ENCODE data around the gene DNPH1. TPM values are rescaled to one million over a fixed set of nuclear protein-coding genes. Genes with fewer than 3 reads are reported as not detected.

The DNPH1 gene
- total and polyA plus RNA-seq, 8 donors = 42.9 to 158 (median 109) TPM; not detected in 1

DNA sequence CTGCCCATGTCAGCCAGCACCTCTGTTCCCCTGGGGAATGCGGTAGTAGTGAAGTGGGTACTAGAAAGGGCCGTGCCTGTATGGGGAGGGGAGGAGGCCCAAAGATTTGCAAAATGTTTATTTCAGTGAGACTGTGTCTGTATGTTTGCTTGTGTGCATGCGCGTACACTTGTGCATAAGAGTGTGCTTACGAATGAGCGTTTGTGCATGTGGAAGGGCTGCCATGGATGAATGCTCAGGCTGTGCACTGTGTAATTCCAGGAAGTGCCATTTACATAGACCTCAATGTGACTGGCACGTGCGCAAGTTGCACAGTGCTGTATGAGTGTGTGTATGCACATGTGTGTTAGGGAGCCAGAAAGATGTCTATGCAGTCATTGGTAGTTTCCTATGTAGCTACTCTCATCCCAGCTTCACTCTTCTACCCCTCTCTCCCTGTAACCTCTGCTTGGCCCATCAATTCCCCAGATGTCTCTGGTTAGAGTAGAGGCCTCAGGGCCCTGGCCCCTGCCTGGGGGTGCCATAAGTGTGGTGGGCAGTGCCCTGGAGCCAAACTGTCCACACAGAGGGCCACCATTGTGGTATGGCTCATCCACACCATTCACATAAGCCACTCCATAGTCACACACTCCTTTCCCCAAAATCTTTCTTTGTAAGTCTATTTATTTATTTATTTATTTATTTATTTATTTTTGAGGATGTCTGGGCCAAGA, 42.0 kb upstream of the DNPH1 start:
- Histone ChIP-seq H3K4me1 (peaks cover 35 to 52% (median 44%) of the 10 kb centered on the region in 4 donors), H3K27ac (no peak overlapping the region), H3K4me3 (no peak overlapping the region), H3K27me3 (peaks cover 0 to 62% (median 23%) of the 10 kb centered on the region in 3 donors), H3K36me3 (no peaks in the 10 kb centered on the region), H3K9me3 (no peaks in the 10 kb centered on the region)
- intact Hi-C loops (cut with DNase I; ENCODE audit: low total_unique reads) = loop anchor here (10.0 kb wide), 1 partner anchor 64 kb away; no protein-coding TSS in a partner anchor
- DNase-seq = no peak
- TF ChIP-seq POLR2A (IDR thresholded peaks at IDR 0.05) = no peak
- TF ChIP-seq EP300 (IDR thresholded peaks at IDR 0.05) = no peak
- TF ChIP-seq, protein P1, sequence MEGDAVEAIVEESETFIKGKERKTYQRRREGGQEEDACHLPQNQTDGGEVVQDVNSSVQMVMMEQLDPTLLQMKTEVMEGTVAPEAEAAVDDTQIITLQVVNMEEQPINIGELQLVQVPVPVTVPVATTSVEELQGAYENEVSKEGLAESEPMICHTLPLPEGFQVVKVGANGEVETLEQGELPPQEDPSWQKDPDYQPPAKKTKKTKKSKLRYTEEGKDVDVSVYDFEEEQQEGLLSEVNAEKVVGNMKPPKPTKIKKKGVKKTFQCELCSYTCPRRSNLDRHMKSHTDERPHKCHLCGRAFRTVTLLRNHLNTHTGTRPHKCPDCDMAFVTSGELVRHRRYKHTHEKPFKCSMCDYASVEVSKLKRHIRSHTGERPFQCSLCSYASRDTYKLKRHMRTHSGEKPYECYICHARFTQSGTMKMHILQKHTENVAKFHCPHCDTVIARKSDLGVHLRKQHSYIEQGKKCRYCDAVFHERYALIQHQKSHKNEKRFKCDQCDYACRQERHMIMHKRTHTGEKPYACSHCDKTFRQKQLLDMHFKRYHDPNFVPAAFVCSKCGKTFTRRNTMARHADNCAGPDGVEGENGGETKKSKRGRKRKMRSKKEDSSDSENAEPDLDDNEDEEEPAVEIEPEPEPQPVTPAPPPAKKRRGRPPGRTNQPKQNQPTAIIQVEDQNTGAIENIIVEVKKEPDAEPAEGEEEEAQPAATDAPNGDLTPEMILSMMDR (IDR thresholded peaks at IDR 0.05) = no peak
- 86 to 94% (median 90%) methylated on average over 8 of the region's 8 CpGs for WGBS, 5 donors

GRCh38 chr6:43269273-43270007, 40.2 kb upstream of the DNPH1 start:
- Histone ChIP-seq H3K27ac (peak overlapping the region in 4 of 5 donors; percentile 42 to 60 (median 50)), H3K36me3 (no peaks in the 10 kb centered on the region), H3K4me3 (peak overlapping the region; percentile 40 to 49 (median 43)), H3K9me3 (no peaks in the 10 kb centered on the region), H3K27me3 (peaks cover 0 to 44% (median 8%) of the 10 kb centered on the region in 3 donors), H3K4me1 (peaks cover 21 to 34% (median 28%) of the 10 kb centered on the region in 4 donors)
- DNase-seq = peak; percentile 38 to 78
- TF ChIP-seq POLR2A (IDR thresholded peaks at IDR 0.05) = no peak
- TF ChIP-seq, protein P1 (IDR thresholded peaks at IDR 0.05) = no peak
- no peak for TF ChIP-seq POLR2AphosphoS5 (IDR thresholded peaks at IDR 0.05)
- no peak for TF ChIP-seq EP300 (IDR thresholded peaks at IDR 0.05)
- WGBS, 5 donors = 4 to 5% (median 4%) methylated on average over 29 to 44 of the region's 44 CpGs
- intact Hi-C loops (cut with DNase I; ENCODE audit: low total_unique reads) = loop anchor here (10.0 kb wide), 2 partner anchors 65 to 235 kb away; no protein-coding TSS in a partner anchor

DNA sequence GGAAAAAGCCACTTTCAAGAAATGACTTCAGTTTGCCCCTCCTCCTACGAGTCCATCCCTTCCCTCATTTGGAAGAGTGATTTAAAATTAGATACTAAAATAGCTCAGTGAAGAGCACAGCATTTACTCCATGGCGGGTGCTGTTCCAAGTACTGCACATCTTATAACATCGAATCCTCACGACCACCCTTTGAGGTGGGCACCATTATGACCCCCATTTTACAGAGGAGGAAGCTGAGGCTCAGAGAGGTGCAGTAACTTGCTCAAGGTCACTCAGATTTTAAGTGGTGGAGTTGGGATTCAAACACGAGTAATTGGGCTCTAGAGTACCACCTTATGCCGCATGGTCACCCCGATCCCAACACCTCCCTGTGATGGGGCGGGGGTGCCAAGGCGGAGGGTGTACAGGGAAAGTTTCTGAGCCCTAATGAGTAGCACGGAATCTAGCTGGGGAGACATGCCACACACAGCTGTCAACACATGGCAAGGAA, 39.5 kb upstream of the DNPH1 start:
- DNase-seq = no peak
- H3K9me3 ChIP-seq = no peaks in the 10 kb centered on the region
- H3K4me1 ChIP-seq = peaks cover 21 to 33% (median 27%) of the 10 kb centered on the region in 4 donors
- 72 to 81% (median 76%) methylated on average over 10 of the region's 10 CpGs for WGBS, 5 donors
- H3K27me3 ChIP-seq = peaks cover 0 to 37% (median 8%) of the 10 kb centered on the region in 3 donors
- no peaks in the 10 kb centered on the region for H3K36me3 ChIP-seq
- TF ChIP-seq POLR2AphosphoS5 (IDR thresholded peaks at IDR 0.05) (no peak), EP300 (IDR thresholded peaks at IDR 0.05) (no peak), POLR2A (IDR thresholded peaks at IDR 0.05) (no peak)
- TF ChIP-seq, protein P1 (IDR thresholded peaks at IDR 0.05) = no peak
- H3K27ac ChIP-seq = peak overlapping the region in 4 of 5 donors; percentile 42 to 60 (median 54)
- intact Hi-C loops (cut with DNase I; ENCODE audit: low total_unique reads) = loop anchor here (10.0 kb wide), 1 partner anchor 236 kb away; no protein-coding TSS in a partner anchor
- peak overlapping the region in 2 of 4 donors; percentile 44 to 49 for H3K4me3 ChIP-seq

GRCh38 chr6:43268355-43268700, 39.0 kb upstream of the DNPH1 start:
- Histone ChIP-seq H3K4me3 (no peak overlapping the region), H3K9me3 (no peaks in the 10 kb centered on the region), H3K36me3 (no peaks in the 10 kb centered on the region), H3K4me1 (peaks cover 21 to 33% (median 27%) of the 10 kb centered on the region in 4 donors), H3K27ac (peak overlapping the region in 4 of 5 donors; percentile 27 to 60 (median 44)), H3K27me3 (peaks cover 0 to 33% (median 8%) of the 10 kb centered on the region in 3 donors)
- DNase-seq = peak in 1 of 2 donors; percentile 68
- 65 to 79% (median 75%) methylated on average over 3 of the region's 3 CpGs for WGBS, 5 donors
- TF ChIP-seq, protein P1 (IDR thresholded peaks at IDR 0.05) = no peak
- TF ChIP-seq POLR2A (IDR thresholded peaks at IDR 0.05) = no peak
- no peak for TF ChIP-seq EP300 (IDR thresholded peaks at IDR 0.05)
- no peak for TF ChIP-seq POLR2AphosphoS5 (IDR thresholded peaks at IDR 0.05)
- intact Hi-C loops (cut with DNase I; ENCODE audit: low total_unique reads) = loop anchor here (10.0 kb wide), 1 partner anchor 236 kb away; no protein-coding TSS in a partner anchor
